Endothelial cell of umbilical vein (primary cell): ENCODE results near the gene CPA4. TPM values are rescaled to one million over a fixed set of nuclear protein-coding genes. Genes with fewer than 3 reads are reported as not detected.

Source experiments
- BruUV-seq: library from RNA; stranded (reverse); fragments of 400-500 nt; replicated peaks from 2 replicates; lab custom pipeline; 2021; lab: Mats Ljungman, UMichigan
- CTCF ChIA-PET: fragments of 300-600, 350-600 bp; sonication (Branson Sonifier 250); formaldehyde crosslinking; loops from one replicate; lab custom pipeline; 2021; ENCODE audit warnings: antibody characterized with exemption, inconsistent platforms; lab: Charles Lee
- POLR2A ChIA-PET: fragments of 300-600, 350-600 bp; sonication (Branson Sonifier 250); formaldehyde crosslinking; loops from one replicate; lab custom pipeline; 2021; ENCODE audit warnings: antibody characterized with exemption, inconsistent platforms; lab: Charles Lee
- DNase-seq: peaks from one replicate; pipeline ENCODE4 v3.0.0-alpha.2; 2011; ENCODE audit warnings: low read depth, low spot score
- FAIRE-seq: peaks from 2 replicates; lab custom pipeline; 2011; peaks lifted over from hg19 to GRCh38; lab: Jason Lieb, UNC
- H2AFZ ChIP-seq: 2 replicates; pipeline ENCODE4 v1.6.0; 2012; ENCODE audit warnings: low read depth, low read length, control low read depth, inconsistent platforms
- H3K27ac ChIP-seq: 2 replicates; pipeline ENCODE4 v1.5.1; 2011; ENCODE audit warnings: low read depth, mild to moderate bottlenecking, control low read depth, low read length, moderate library complexity; ENCODE audit not compliant: insufficient read depth
- H3K27me3 ChIP-seq, 2 experiments: 2 replicates each; pipeline versions ENCODE4 v1.6.0 to v1.6.1; 2011; ENCODE audit warnings: low read length in 2 of 2, mixed read lengths in 1 of 2; ENCODE audit not compliant: control insufficient read depth in 2 of 2, insufficient read depth in 2 of 2
- H3K36me3 ChIP-seq, 2 experiments: 2 replicates in 1 of 2; 3 replicates in 1 of 2; pipeline ENCODE4 v1.5.1; 2011; ENCODE audit warnings: low read length in 2 of 2, mild to moderate bottlenecking in 1 of 2, moderate library complexity in 1 of 2; ENCODE audit not compliant: control insufficient read depth in 2 of 2, insufficient read depth in 2 of 2; ENCODE audit errors: extremely low read depth in 1 of 2
- H3K4me1 ChIP-seq: 3 replicates; pipeline ENCODE4 v1.5.1; 2011; ENCODE audit warnings: mild to moderate bottlenecking, low read length; ENCODE audit not compliant: control insufficient read depth, insufficient read depth; ENCODE audit errors: extremely low read depth
- H3K4me2 ChIP-seq: 2 replicates; pipeline ENCODE4 v1.6.1; 2011; ENCODE audit warnings: low read length, control low read depth, mixed read lengths; ENCODE audit not compliant: insufficient read depth
- H3K4me3 ChIP-seq, 3 experiments: fragments of 200-600 bp in 1 of 3; sonication (generic), shearing (Covaris generic) in 1 of 3; replicated peaks in 1 of 3; 2 replicates each; pipeline ENCODE4 v1.5.1; 2011 to 2016; ENCODE audit warnings: control low read depth in 3 of 3, low read length in 3 of 3, mild to moderate bottlenecking in 2 of 3, inconsistent platforms in 1 of 3, low read depth in 1 of 3, moderate library complexity in 1 of 3; ENCODE audit not compliant: insufficient read depth in 1 of 3
- H3K79me2 ChIP-seq: 2 replicates; pipeline ENCODE4 v1.6.0; 2012; ENCODE audit warnings: low read length, inconsistent platforms; ENCODE audit not compliant: control insufficient read depth, insufficient read depth
- H3K9ac ChIP-seq: replicated peaks from 2 replicates; pipeline ENCODE3; 2011; ENCODE audit warnings: low read length, control low read depth; ENCODE audit not compliant: insufficient read depth; ENCODE audit errors: extremely low read depth
- H3K9me1 ChIP-seq: replicated peaks from 3 replicates; pipeline ENCODE4 v1.6.0; 2011; ENCODE audit warnings: mild to moderate bottlenecking, low read length; ENCODE audit not compliant: control insufficient read depth, insufficient read depth; ENCODE audit errors: extremely low read depth
- H3K9me3 ChIP-seq: replicated peaks from 2 replicates; pipeline ENCODE4 v1.5.1; 2012; ENCODE audit warnings: low read length, inconsistent platforms; ENCODE audit not compliant: control insufficient read depth, insufficient read depth
- H4K20me1 ChIP-seq: replicated peaks from 2 replicates; pipeline ENCODE3; 2011; ENCODE audit warnings: mild to moderate bottlenecking, low read length; ENCODE audit not compliant: control insufficient read depth, insufficient read depth; ENCODE audit errors: extremely low read depth
- EZH2 ChIP-seq: IDR thresholded peaks from 2 replicates; pipeline ENCODE4 v1.6.1; 2012; ENCODE audit warnings: borderline replicate concordance, low read depth, mild to moderate bottlenecking, moderate library complexity, low read length, inconsistent platforms; ENCODE audit not compliant: severe bottlenecking
- FOS ChIP-seq: IDR thresholded peaks from 2 replicates; pipeline ENCODE4 v1.6.1; 2011; ENCODE audit warnings: mild to moderate bottlenecking, low read length, moderate library complexity, borderline replicate concordance; ENCODE audit not compliant: insufficient read depth
- GATA2 ChIP-seq: IDR thresholded peaks from 2 replicates; pipeline ENCODE4 v1.7.0; 2011; ENCODE audit warnings: low read depth, mild to moderate bottlenecking, moderate library complexity, mixed read lengths, low read length; ENCODE audit not compliant: insufficient read length, insufficient read depth
- JUN ChIP-seq: IDR thresholded peaks from 2 replicates; pipeline ENCODE4 v1.6.1; 2011; ENCODE audit warnings: borderline replicate concordance, low read depth; ENCODE audit not compliant: insufficient read length, insufficient read depth
- MYC ChIP-seq: IDR thresholded peaks from one replicate; pipeline ENCODE4 v1.6.1; 2011; ENCODE audit warnings: mild to moderate bottlenecking, low read depth, low read length
- POLR2A ChIP-seq: IDR thresholded peaks from 2 replicates; pipeline ENCODE4 v1.6.1; 2012; ENCODE audit warnings: low read depth, mild to moderate bottlenecking, control low read depth, low read length
- POLR2AphosphoS5 ChIP-seq: IDR thresholded peaks from 2 replicates; pipeline ENCODE4 v1.6.1; 2012; ENCODE audit warnings: low read depth, mild to moderate bottlenecking, control low read depth, low read length, moderate library complexity; ENCODE audit not compliant: insufficient read depth
- dilution Hi-C: fragments of 300-500 bp; cut with MboI; formaldehyde crosslinking; loops from one replicate; pipeline ENCODE4 v1.15.0; 2019; ENCODE audit warnings: low sequenced_read_pairs; ENCODE audit not compliant: extremely low pct_ligation_motif_present
- intact Hi-C: fragments of 100-400 bp; cut with micrococcal nuclease; formaldehyde crosslinking; loops from one replicate; pipeline ENCODE4 v1.10.0; 2022
- polyA plus RNA-seq, 4 experiments: library from polyadenylated mRNA; depleted of rRNA in 3 of 4; stranded (reverse) in 3 of 4; unstranded in 1 of 4; fragments of >200 nt; gene quantifications; 2 replicates each; pipeline versions ENCODE4 v1.2.1 to v1.2.3, GENCODE V29; 2011 to 2012; ENCODE audit warnings: missing spikeins in 1 of 4
- total RNA-seq: library from RNA; stranded (reverse); gene quantifications from 2 replicates; pipeline ENCODE4 v1.2.3, GENCODE V29; 2021
- TF ChIP-seq, protein P1 (sequence below): IDR thresholded peaks from 2 replicates; pipeline ENCODE4 v1.6.1; 2011; ENCODE audit not compliant: insufficient read depth, insufficient read length
- TF ChIP-seq, protein P2 (sequence below), 2 donors: IDR thresholded peaks; 1 replicate in 1 of 2; 2 replicates in 1 of 2; pipeline ENCODE4 v1.5.1; 2011; ENCODE audit warnings: low read length in 2 of 2, mild to moderate bottlenecking in 2 of 2, moderate library complexity in 2 of 2, control low read depth in 1 of 2, inconsistent platforms in 1 of 2, low read depth in 1 of 2; ENCODE audit not compliant: insufficient read depth in 1 of 2; ENCODE audit errors: extremely low read depth in 1 of 2

The CPA4 gene
- total and polyA plus RNA-seq, 2 donors (not counting 3 experiments of a cell fraction or from before 2014, with no cell fraction given) = 0.36 TPM; not detected in 1

GRCh38 chr7:130361681-130362080, 68.7 kb downstream of the CPA4 start:
- intact Hi-C loops = no loop called here
- H3K4me1 ChIP-seq = peaks cover 1% of the 10 kb centered on the region
- CTCF ChIA-PET = no interaction called here

More at GRCh38 chr7:130361681-130362080, 68.7 kb downstream of the CPA4 start:
- Histone ChIP-seq H4K20me1 (no peaks in the 10 kb centered on the region), H3K79me2 (no peaks in the 10 kb centered on the region), H2AFZ (no peak overlapping the region), H3K36me3 (no peaks in the 10 kb centered on the region), H3K9me1 (no peaks in the 10 kb centered on the region), H3K27me3 (no peaks in the 10 kb centered on the region), H3K9ac (no peak overlapping the region), H3K4me2 (no peak overlapping the region), H3K9me3 (no peaks in the 10 kb centered on the region), H3K27ac (no peak overlapping the region), H3K4me3 (no peak overlapping the region)
- BruUV-seq = no TSS peak
- TF ChIP-seq JUN (no peak), FOS (no peak), POLR2AphosphoS5 (no peak), POLR2A (no peak), GATA2 (no peak), EZH2 (no peak), MYC (no peak)
- TF ChIP-seq, protein P1, sequence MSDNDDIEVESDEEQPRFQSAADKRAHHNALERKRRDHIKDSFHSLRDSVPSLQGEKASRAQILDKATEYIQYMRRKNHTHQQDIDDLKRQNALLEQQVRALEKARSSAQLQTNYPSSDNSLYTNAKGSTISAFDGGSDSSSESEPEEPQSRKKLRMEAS = no peak
- TF ChIP-seq, protein P2, sequence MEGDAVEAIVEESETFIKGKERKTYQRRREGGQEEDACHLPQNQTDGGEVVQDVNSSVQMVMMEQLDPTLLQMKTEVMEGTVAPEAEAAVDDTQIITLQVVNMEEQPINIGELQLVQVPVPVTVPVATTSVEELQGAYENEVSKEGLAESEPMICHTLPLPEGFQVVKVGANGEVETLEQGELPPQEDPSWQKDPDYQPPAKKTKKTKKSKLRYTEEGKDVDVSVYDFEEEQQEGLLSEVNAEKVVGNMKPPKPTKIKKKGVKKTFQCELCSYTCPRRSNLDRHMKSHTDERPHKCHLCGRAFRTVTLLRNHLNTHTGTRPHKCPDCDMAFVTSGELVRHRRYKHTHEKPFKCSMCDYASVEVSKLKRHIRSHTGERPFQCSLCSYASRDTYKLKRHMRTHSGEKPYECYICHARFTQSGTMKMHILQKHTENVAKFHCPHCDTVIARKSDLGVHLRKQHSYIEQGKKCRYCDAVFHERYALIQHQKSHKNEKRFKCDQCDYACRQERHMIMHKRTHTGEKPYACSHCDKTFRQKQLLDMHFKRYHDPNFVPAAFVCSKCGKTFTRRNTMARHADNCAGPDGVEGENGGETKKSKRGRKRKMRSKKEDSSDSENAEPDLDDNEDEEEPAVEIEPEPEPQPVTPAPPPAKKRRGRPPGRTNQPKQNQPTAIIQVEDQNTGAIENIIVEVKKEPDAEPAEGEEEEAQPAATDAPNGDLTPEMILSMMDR (IDR thresholded peaks at IDR 0.05; ENCODE audit: extremely low read depth in 1 of 2, insufficient read depth in 1 of 2, low read depth in 1 of 2, low read length in 2 of 2) = no peak
- POLR2A ChIA-PET = no interaction called here
- FAIRE-seq = no peak
- DNase-seq = no peak
- dilution Hi-C loops = no loop called here
